ENCODE results near the gene NAPEPLD.

- TF ChIP-seq CTCF (IDR thresholded peaks at IDR 0.05) (no peak), POLR2A (IDR thresholded peaks at IDR 0.05) (no peak)
These were observed 35.7 kb downstream of the NAPEPLD start for GRCh38 chr7:103113164-103113563.
